ENCODE measurements around the gene CDKN1A.
"Not testable (repeated sequence)": the region's sequence is repeated elsewhere in the genome, so short reads cannot be mapped to it uniquely, and the experiment has no call there.

Gene CDKN1A

GRCh38 chr6:36719126-36719525 is 40.6 kb downstream of the CDKN1A start:
- DNase-seq (ENCODE audit: low read depth in 2 of 3, low spot score in 2 of 3), result no peak

DNA sequence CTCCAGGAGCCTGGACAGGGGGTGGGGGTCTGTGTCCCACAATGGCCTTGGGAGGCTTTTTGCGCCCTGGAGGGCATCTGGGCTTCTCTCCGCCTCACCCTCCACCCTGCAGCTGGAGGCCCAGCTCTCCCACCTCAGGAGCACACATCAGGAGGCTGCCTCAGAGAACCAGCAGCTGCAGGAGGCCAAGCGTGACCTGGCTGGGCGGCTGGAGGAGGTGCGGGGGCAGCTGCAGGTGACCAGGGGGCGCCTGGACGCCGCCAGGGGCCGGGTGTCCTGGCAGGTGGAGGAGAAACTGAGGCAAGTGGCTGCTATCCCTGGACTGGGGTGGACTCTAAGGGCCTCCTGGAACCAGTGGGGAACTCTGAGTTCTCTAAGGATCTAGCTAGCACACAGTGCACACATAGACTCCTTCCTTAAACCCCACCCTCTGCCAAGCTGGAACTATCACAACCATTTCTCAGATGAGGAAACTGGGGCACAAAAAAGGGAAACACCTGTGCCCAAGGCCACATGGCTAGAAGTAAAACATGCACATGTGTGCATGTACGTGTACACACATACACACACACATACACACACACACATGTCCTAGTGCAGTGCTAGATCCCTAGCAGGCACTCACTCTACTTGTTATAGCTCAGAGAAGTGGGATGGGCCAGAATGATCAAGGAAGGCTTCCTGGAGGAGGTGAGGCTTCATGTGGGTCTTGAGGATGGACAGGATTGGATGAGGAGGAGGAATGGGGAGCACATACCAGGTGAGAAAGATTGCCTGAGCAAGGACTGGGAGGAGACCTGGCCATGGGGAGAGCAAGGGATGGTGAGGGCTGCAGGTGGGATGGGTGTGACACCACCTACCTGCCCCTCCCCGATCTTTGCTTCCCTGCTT is 42.0 kb downstream of the CDKN1A start:
- DNase-seq (ENCODE audit: low read depth in 2 of 3, low spot score in 2 of 3), result no peak

DNA sequence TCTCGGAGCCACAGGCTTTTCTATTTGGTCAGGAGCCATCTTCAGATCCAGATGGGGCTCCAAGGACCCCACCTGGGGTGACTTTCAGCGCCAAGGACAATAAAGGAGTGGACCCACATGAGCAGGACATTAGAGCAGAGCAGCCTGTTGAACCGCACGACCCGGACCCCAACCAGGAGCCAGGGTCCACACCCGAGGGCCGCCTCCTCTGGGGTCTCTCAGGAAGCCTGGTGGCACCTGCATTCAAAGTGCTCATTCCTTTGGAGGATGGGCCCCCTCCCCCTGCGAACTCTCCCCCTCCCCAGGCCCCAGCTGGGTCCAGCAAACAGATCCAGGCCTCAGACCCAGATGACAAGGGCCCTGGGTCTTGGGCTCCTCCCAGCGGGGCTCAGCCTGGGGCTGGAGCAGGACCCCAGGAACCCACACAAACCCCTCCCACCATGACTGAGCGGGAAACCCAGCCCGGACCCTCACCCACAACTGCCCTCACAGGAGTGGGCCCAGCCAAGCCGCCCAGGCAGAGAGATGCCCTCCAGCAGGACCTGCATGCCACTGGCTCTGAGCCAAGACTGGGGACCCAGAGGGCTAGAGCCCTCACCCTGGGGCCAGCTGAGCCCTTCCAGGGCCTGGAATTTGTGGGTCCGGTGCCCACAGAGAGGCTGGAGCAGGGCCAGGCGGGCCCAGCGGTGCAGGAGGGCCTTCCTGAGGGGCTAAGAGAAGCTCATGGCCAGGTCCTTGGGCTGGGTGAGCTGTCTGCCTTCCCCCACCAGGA is 43.0 kb downstream of the CDKN1A start:
- no peak for DNase-seq (ENCODE audit: low read depth in 2 of 3, low spot score in 2 of 3)

GRCh38 chr6:36722365-36722764 is 43.9 kb downstream of the CDKN1A start:
- no peak for DNase-seq (ENCODE audit: low read depth in 2 of 3, low spot score in 2 of 3)

DNA sequence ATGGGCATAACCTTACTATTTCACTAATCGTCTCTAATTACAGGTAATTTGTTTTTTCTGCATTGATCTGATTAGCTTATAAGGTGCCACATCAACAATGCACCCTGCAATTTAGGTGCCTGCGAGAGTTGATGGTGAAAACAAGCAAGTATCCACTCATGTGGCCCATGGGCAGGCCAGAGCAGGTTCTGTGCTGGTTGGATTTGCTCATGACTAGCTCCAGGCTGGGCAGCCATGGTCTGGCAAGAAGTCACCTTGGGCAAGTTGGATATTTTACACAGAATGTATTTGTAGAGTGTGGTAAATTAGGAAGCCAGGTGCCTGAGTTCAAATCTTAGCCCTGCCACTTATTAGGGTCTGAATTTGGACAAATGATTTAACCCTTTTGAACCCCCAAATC is 44.4 kb downstream of the CDKN1A start:
- DNase-seq (ENCODE audit: low read depth in 2 of 3, low spot score in 2 of 3), result no peak

DNA sequence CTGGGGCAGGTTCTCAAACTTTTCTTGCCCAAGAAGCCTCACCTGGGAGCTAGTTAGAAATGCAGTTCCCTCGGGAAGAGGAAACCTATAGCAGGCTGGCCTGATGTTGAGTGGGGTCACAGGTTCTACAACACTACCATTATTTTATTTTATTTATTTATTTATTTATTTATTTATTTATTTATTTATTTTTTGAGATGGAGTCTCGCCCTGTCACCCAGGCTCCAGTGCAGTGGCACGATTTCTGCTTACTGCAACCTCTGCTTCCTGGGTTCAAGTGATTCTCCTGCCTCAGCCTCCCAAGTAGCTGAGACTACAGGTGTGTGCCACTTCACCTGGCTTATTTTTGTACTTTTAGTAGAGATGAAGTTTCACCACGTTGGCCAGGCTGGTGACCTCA is 45.5 kb downstream of the CDKN1A start:
- DNase-seq (ENCODE audit: low read depth in 2 of 3, low spot score in 2 of 3), result not testable (repeated sequence)

GRCh38 chr6:36724514-36725390 is 46.2 kb downstream of the CDKN1A start:
- DNase-seq (ENCODE audit: low read depth in 2 of 3, low spot score in 2 of 3), result peak in 2 of 3 experiments; percentile 20 to 28

DNA sequence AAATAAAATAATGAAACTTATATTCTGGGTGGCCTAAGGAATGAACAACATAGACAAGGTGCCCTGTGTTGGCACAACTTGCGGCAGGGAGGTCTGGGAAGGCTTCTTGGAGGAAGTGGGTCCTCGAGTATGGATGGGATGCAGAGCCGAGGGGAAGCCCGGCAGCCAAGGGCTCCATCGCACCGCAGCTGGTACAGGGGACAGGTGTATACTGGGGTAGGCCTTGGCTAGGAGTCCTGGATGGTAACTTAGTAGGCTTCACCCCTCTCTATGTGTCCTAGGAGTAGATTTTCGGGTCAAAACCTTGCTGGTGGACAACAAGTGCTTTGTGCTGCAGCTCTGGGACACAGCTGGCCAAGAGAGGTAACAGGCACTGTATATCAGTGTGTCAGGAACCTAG is 47.1 kb downstream of the CDKN1A start:
- no peak for DNase-seq (ENCODE audit: low read depth in 2 of 3, low spot score in 2 of 3)

GRCh38 chr6:36727505-36728021 is 49.0 kb downstream of the CDKN1A start:
- DNase-seq (ENCODE audit: low read depth in 2 of 3, low spot score in 2 of 3), result no peak

- no peak for DNase-seq (ENCODE audit: low read depth in 2 of 3, low spot score in 2 of 3)
Observed at GRCh38 chr6:36728289-36729160, 50.0 kb downstream of the CDKN1A start.

DNA sequence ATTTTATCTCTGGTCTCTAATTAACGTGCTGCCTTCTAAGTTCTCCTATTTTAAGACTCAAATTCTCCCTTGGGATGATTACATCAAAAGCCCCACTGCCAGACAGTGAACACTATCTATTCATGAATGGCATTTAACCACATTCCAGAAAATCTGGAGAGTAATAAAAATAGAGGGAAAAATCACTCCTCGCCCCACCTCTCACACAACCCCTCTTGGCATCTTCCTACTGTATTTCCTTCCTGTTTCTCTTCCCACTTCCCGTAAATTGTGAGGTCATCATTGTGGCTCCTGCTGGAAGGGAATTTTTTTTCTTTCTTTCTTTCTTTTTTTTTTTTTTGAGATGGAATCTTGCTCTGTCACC is 50.6 kb downstream of the CDKN1A start:
- no peak for DNase-seq (ENCODE audit: low read depth in 2 of 3, low spot score in 2 of 3)

DNA sequence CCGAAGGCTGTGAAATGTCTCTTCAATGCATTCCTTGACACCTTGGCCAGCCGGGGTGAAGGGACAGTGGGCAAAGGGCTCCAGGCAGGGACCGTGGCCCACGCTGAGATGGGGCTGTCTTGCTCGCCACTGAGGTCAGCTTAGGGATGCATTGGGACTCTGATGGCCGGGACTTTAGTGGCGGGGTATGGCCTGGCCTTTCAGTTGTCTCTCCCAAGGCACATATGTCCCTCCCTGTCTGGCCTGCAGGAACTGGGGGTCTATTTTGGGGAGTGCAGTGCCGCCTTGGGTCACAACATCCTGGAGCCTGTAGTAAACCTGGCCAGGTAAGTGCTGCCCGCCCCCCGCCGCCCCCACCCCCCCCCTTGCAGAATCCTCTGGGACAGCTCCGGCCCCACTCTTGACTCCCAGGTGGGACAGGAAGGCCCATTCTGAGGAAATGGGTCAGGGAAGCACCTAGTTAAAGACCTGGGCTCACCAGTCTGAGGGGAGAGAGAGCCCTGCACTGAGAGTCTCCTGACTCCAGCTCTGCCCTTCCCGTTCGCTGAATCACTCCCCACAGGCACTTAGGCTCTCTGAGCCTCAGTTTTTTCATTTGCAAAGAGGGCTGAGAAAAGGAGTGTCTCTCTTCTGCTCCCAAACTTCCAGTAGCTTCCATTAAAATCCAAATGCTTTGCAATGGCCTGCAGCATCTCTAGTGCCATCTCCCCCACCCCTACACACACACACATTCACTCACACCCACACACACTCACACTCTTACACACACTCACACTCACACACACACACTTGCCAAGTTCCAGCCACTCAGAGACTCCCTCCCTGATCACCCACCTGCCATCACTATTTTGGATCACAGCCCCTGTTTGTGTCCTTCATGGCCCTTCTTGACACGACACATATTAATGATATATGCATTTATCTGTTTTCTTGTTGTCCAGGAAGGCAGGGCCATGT is 52.2 kb downstream of the CDKN1A start:
- no peak for DNase-seq (ENCODE audit: low read depth in 2 of 3, low spot score in 2 of 3)

DNA sequence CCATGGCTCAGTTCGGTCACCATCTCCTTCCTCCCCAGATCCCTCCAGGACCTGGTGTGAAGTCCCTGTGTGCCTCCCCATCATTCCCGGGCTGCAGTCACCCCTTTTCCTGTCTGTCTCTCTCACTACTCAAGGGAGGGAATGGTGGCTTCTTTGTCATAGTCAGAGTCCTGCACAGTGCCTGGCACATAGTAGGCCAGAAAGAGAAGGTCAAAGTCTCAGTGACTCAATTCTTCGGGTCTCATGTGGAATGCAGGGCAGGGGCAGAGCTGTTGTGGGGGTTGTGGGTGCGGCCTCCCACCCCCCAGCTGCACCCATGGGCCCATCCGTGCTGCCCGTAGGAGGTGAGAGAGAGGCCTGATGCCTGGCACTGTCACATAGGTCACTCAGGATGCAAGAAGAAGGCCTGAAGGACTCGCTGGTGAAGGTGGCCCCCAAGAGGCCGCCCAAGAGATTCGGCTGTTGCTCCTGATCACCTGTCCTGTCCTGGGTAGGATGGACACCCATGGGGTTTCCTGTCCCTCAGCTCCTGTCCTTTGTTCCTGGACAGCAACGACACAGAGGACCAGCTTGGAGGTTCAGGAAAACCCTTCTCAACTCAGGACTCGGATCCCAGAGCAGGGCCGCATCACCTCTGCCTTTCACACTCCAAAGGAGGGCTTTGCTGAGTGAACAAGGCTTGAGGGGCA is 53.3 kb downstream of the CDKN1A start:
- DNase-seq (ENCODE audit: low read depth in 2 of 3, low spot score in 2 of 3), result no peak

DNA sequence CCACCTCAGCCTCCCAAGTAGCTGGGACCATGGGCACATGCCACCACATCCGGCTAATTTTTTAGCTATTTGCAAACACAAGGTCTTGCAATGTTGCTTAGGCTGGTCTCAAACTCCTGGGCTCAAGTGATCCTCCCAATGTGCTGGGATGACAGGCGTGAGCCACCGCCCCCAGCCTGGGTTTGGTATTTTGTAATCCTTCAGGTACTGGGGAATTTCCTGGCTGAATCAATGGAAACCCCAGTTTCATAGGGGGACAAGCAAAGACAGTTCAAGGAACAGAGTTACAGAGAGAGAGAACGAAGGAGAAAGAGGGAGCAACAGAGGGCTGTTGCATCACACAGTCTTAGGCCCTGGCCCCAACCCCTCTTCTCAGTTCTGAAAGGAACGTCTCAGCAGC is 54.8 kb downstream of the CDKN1A start:
- DNase-seq (ENCODE audit: low read depth in 2 of 3, low spot score in 2 of 3), result no peak

DNA sequence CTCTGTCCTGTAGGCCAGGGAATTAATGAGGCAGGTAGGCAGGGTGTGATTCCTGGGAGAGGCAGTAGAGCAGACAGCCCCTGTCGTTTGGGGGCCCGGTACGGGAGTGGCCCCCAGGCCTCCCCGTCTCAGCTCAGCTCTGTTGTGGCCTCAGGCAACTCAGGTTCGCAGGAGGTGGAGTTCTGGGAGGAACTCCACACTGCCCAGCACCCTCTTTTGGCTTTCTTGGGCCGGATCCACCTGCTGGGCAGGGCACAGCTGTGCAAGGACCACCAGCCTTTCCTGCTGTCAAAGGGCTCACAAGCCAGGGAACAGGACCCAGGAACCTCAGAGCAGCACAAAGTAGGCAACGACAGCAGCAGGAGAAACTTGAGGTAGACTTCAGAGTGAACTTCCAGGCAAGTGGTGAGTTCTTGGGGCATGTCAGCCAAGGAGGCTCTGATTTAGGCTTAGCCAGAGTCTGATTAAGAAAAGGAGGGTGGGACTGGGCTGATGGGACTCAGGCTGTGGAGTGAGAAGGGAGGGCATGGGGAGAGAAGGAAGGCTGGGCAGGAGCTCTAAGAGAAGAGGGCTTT is 56.1 kb downstream of the CDKN1A start:
- DNase-seq (ENCODE audit: low read depth in 2 of 3, low spot score in 2 of 3), result no peak

DNA sequence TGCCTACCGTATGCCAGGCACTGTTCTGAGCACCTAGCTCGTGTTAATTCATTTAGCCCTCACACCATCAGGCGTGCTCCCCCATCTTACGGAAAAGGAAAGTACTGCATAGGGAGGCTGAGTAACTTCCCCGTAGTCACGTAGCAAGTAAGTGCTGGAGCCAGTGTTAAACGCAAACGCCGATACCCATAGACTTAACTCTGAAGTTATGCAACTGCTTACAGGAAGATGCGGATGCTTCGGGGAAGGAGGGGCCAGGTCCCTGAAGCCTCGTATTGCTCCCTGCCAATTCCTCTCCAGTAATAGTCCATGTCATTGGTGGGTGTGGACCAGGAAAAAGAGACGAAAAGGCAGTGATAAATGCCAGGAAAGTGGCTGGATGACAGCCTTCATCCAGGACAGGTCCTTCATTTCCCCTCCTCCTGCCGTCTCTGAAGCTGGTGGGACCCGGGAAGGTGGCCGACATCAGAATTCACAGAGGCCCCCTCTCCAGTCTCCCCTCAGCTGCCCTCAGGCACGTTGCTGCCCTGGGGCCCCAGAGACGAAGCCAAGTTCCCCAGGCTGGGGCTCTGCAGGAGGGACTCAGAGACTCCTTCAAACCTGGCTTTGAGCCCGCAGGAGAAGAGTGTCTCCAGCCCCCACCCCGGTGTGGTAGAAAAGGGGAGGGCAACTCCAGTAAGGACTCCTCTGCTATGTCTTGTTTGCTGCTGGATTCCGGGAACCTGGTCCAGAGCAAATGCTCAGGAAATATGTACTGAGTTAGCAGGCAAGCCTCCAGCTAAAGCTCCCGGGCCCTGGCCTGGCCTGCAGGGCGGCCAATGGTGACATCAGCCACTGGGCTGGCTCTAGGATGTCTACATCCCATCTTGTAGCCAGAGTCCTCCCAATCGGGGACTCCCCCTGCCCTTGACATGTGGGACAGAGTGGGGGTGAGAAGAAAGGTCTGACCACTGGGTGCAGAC is 56.9 kb downstream of the CDKN1A start:
- no peak for DNase-seq (ENCODE audit: low read depth in 2 of 3, low spot score in 2 of 3)
